Mesothelial cell of epicardium (in vitro differentiated cells): ENCODE results near the gene RAD51D. TPM values are rescaled to one million over a fixed set of nuclear protein-coding genes. Genes with fewer than 3 reads are reported as not detected.
"Not testable (repeated sequence)": the region's sequence is repeated elsewhere in the genome, so short reads cannot be mapped to it uniquely, and the experiment has no call there.

Experiments used
- DNase-seq, 2 experiments: peaks; one replicate each; pipeline ENCODE4 v3.0.0; 2021; ENCODE audit warnings: low spot score in 2 of 2; ENCODE audit not compliant: unreplicated experiment in 2 of 2
- H3K27ac Mint-ChIP-seq: 2 replicates; pipeline ENCODE4 v1.8.0; 2021; ENCODE audit warnings: mixed read lengths
- H3K27me3 Mint-ChIP-seq: 2 replicates; pipeline ENCODE4 v1.8.0; 2021; ENCODE audit warnings: low read depth, mixed read lengths
- H3K36me3 Mint-ChIP-seq: 2 replicates; pipeline ENCODE4 v1.8.0; 2021; ENCODE audit warnings: mixed read lengths
- H3K4me1 Mint-ChIP-seq: 2 replicates; pipeline ENCODE4 v1.8.0; 2021; ENCODE audit warnings: mixed read lengths
- H3K4me3 Mint-ChIP-seq: 2 replicates; pipeline ENCODE4 v1.8.0; 2021; ENCODE audit warnings: mild to moderate bottlenecking, moderate library complexity, mixed read lengths
- H3K9me3 Mint-ChIP-seq: 2 replicates; pipeline ENCODE4 v1.8.0; 2021; ENCODE audit warnings: mixed read lengths
- total RNA-seq: library from RNA; stranded (reverse); gene quantifications from 3 replicates; pipeline ENCODE4 v1.2.1, GENCODE V29; 2021
- TF ChIP-seq, protein P1 (sequence below): fragments of 200-600 bp; sonication (generic); IDR thresholded peaks from one replicate; pipeline ENCODE4 v1.5.0; 2021; ENCODE audit warnings: antibody characterized with exemption; ENCODE audit not compliant: unreplicated experiment

RAD51D gene
- total RNA-seq, 1 donor from 2014 or later: 17.2 TPM

DNA sequence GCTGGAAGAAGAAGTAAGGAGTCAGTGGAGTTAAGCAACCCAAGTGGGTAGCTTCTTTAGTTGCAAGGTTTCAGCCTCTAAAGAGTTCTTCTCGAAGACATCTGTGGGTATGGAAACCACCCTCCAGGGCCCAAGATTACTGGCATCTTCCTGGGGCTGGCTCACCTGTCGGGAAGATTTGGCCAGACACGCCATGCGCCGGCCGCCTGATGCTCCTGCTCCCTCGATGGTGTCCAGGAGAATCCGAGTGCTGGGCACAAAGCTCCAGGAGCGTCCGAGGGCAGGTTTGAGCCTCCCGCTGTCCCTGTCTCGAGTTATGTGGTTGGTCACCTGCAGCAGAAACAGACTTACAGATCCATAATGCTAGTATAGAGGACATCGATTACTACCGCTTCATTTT lies 18.6 kb downstream of the RAD51D start:
- H3K27ac Mint-ChIP-seq: no peak overlapping the region
- H3K27me3 Mint-ChIP-seq: no peaks in the 10 kb centered on the region
- no peak overlapping the region for H3K4me3 Mint-ChIP-seq
- TF ChIP-seq, protein P1, sequence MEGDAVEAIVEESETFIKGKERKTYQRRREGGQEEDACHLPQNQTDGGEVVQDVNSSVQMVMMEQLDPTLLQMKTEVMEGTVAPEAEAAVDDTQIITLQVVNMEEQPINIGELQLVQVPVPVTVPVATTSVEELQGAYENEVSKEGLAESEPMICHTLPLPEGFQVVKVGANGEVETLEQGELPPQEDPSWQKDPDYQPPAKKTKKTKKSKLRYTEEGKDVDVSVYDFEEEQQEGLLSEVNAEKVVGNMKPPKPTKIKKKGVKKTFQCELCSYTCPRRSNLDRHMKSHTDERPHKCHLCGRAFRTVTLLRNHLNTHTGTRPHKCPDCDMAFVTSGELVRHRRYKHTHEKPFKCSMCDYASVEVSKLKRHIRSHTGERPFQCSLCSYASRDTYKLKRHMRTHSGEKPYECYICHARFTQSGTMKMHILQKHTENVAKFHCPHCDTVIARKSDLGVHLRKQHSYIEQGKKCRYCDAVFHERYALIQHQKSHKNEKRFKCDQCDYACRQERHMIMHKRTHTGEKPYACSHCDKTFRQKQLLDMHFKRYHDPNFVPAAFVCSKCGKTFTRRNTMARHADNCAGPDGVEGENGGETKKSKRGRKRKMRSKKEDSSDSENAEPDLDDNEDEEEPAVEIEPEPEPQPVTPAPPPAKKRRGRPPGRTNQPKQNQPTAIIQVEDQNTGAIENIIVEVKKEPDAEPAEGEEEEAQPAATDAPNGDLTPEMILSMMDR: no peak
- peaks cover under 1% of the 10 kb centered on the region for H3K9me3 Mint-ChIP-seq
- H3K36me3 Mint-ChIP-seq: peaks cover 20% of the 10 kb centered on the region
- DNase-seq: no peak
- H3K4me1 Mint-ChIP-seq: no peaks in the 10 kb centered on the region

DNA sequence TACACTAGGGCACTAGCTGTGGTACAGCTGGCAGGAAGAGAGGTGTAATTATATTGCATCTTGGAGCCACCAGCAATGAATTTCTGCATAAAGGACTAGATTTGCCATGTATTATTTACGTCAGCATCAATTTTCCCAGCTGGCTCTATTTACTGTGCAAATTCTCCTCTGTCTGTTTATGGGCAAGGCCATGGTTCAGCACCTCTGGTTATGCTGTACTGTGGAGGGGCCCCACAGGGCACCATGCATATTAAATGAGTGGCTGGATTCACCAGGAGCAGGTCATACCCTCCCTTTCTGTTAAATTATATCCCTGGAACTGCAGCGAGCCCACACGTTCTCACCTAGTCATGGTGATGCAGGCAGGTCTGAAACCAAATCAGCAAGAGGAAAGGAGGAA lies 19.8 kb downstream of the RAD51D start:
- Mint-ChIP-seq H3K4me1 (no peaks in the 10 kb centered on the region), H3K9me3 (no peaks in the 10 kb centered on the region), H3K4me3 (no peak overlapping the region), H3K27me3 (no peaks in the 10 kb centered on the region), H3K27ac (no peak overlapping the region), H3K36me3 (peaks cover 9% of the 10 kb centered on the region)
- no peak for DNase-seq
- TF ChIP-seq, protein P1: no peak

DNA sequence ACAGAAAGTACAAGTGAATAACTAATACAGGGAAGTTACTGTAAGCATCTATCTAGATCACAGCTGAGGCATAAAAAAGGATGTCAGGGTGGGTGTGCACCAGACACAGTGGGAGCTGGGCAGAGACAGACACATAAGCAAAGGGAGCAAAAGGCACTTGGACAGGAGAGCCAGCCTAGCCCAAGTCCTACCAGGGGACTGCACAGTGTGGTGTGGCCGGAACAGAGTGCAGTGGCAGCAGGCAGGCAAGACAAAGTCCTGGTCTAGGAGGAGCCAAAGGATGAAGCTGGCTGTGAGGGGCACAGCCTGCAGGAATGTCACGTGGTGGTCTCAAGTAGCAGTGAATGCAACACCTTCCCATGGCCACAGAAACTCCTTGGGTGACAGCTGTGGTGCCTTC lies 21.9 kb downstream of the RAD51D start:
- peaks cover 4% of the 10 kb centered on the region for H3K36me3 Mint-ChIP-seq
- no peak for DNase-seq
- H3K4me1 Mint-ChIP-seq: no peaks in the 10 kb centered on the region
- peaks cover 7% of the 10 kb centered on the region for H3K9me3 Mint-ChIP-seq
- no peak overlapping the region for H3K4me3 Mint-ChIP-seq
- H3K27ac Mint-ChIP-seq: no peak overlapping the region
- TF ChIP-seq, protein P1: no peak
- no peaks in the 10 kb centered on the region for H3K27me3 Mint-ChIP-seq

DNA sequence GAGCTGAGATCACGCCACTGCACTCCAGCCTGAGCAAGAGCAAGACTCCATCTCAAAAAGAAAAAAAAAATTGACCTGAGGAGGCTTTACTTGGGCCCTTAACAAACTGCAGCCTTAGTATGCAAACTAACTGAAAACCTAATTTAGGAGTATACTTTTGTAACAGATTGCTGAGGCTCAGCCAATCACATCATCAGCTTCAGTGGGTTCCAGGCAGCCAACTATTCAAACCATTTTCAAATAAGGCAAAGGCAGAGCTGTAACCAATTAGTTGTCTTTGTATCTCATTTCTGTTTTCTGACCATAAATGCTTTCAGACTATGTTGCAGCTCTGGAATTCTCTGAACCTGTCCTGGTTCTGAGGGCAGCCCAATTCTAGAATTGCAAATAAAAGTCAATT lies 23.9 kb downstream of the RAD51D start:
- no peak overlapping the region for H3K27ac Mint-ChIP-seq
- no peaks in the 10 kb centered on the region for H3K27me3 Mint-ChIP-seq
- DNase-seq: no peak
- TF ChIP-seq, protein P1: no peak
- H3K4me1 Mint-ChIP-seq: no peaks in the 10 kb centered on the region
- no peaks in the 10 kb centered on the region for H3K36me3 Mint-ChIP-seq
- H3K4me3 Mint-ChIP-seq: no peak overlapping the region
- H3K9me3 Mint-ChIP-seq: peaks cover 7% of the 10 kb centered on the region

DNA sequence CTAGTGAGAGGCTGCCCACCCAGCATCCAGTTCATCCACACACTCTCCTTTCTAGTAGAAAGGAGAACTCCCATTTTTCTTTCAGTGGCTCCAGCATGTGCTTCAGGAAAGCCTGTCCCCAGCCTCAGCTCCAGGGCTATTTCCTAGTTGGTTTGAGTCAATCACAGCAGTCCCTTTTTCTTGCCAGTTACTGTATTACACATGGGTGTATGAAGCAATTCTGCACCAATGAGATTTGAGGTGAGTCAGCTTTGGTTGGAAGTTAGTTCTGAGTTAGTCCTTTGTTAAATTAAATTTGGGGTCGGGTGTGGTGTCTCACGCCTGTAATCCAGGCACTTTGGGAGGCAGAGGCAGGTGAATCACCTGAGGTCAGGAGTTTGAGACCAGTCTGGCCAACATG lies 24.8 kb downstream of the RAD51D start:
- H3K9me3 Mint-ChIP-seq: peaks cover 7% of the 10 kb centered on the region
- H3K27me3 Mint-ChIP-seq: no peaks in the 10 kb centered on the region
- no peak overlapping the region for H3K27ac Mint-ChIP-seq
- TF ChIP-seq, protein P1: no peak
- H3K4me3 Mint-ChIP-seq: no peak overlapping the region
- no peak for DNase-seq
- H3K4me1 Mint-ChIP-seq: no peaks in the 10 kb centered on the region
- no peaks in the 10 kb centered on the region for H3K36me3 Mint-ChIP-seq

DNA sequence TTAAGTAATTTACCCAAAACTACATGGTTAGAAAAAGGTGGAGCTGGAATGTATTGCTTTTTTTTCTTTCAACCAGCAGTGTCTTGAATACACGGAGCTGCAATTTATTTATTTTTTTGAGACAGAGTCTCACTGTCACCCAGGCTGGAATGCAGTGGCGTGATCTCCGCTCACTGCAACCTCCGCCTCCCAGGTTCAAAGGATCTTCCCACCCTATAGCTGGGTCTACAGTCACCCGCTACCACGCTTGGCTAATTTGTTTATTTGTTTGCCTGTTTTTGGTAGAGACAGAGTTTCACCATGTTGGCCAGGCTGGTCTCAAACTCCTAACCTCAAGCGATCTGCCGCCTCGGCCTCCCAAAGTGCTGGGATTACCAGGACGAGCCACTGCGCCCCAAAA lies 29.0 kb downstream of the RAD51D start:
- not testable (repeated sequence) for DNase-seq, H3K36me3 Mint-ChIP-seq, H3K4me3 Mint-ChIP-seq, H3K27ac Mint-ChIP-seq, H3K27me3 Mint-ChIP-seq, H3K9me3 Mint-ChIP-seq
- peaks cover 23% of the 10 kb centered on the region for H3K4me1 Mint-ChIP-seq
